GM21526 (cell line): ENCODE results near the gene CSF1R.
"Not testable (repeated sequence)": the region's sequence is repeated elsewhere in the genome, so short reads cannot be mapped to it uniquely, and the experiment has no call there.

ENCODE experiments used
- ATAC-seq: cut with Tn5 transposase; IDR thresholded peaks from one replicate; pipeline ENCODE4 v1.9.1; 2021; ENCODE audit warnings: moderate library complexity; ENCODE audit not compliant: unreplicated experiment, low FRiP score

CSF1R gene

DNA sequence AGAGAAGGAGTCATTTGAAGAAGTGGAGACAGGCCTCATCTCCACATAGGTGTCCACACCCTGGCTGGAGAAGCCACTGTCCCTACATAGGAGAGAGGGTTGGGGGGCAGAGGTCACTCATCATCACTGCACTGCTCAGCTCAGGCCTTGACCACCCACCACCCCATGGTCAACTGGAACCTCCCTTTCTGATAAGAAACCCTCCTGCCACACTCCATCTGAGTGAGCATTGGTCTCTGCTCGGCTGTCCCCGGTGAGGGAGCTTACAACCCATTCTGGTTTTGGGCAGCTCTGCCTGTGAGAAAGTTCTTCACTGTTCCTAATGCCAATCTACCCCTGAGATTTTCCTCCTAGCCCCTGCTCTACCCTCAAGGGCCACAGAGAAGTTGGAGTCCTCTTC lies 28.8 kb downstream of the CSF1R start:
- no peak for ATAC-seq

DNA sequence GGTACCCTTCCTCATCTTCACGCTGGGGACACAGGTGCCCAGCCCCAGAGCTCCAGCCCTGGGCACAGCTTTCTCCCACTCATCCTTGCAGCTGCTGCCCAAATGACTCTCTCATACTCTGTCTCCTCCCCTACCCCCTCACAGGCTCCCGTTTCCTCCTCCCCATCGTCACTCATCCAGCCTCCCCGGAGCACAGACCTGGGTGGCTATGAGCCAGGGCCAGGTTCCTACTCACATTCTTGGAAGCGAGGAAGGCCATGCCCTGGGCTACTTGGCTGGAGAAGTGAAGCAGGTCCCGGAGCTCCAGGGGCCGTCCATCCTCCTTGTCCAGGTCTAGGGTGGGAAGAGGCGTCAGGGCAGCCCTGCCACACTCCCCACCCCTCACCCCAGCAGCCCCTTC lies 29.3 kb downstream of the CSF1R start:
- no peak for ATAC-seq

DNA sequence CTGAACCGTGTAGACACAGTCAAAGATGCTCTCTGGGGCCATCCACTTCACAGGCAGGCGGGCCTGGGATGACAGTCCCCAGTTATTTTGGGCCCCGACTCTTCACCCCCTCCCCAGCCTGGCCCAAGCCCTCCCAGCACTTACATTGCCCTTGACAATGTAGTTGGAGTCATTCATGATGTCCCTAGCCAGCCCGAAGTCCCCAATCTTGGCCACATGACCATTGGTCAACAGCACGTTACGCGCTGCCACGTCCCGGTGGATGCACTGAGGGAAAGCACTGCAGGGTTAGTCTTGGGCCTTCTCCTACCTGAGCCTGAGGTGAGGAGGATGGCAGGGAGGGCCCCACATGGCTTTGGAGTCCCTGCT lies 30.3 kb downstream of the CSF1R start:
- no peak for ATAC-seq

DNA sequence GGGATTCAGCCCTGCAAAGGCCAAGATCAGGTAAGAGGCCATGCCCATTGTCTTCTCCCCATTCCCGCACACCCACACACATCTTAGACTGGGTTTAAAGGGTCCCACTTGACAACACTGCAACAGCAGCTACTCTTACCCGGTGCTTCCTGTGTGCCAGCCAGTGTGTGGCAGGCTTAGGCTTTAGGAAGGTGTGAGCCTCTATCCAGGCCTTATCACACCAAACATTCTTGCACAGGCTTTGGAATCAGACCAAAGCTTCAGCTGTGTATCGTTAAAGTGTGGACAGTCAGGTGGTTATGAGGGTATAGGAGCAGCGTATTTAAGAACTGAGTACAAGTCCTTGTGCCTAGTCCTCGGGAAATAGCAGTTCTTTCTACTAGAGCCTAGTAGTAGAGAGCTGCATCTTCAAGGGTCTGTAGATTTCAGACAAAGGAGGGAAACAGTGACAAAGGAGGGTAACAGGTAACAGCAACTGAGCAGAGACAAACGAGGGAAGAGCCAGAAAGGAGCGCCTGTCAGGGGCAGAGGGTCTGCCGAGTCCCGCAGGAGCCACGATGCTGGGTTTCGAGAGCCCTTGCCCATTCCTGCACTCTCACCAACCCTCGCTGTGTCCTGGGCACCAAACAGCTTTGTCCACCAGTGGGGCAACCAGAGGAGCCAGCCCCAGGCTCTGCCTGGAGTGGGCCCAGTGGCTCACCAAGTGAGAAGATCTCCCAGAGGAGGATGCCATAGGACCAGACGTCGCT lies 30.9 kb downstream of the CSF1R start:
- no peak for ATAC-seq

DNA sequence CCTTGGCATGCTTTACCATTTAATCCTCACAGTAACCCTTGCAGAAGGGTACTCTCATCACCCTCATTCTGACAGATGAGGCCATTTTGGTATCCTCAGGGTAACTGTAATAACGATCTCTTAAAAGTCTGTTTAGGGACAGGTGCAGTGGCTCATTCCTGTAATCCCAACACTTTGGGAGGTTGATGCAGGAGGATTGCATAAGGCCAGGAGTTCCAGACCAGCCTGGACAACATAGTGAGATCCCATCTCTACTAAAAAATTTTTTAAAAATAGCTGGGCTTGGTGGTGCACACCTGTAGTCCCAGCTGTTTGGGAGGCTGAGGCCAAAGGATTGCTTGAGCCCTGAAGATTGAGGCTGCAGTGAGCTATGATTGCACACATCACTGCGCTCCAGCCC lies 31.8 kb downstream of the CSF1R start:
- ATAC-seq: no peak

DNA sequence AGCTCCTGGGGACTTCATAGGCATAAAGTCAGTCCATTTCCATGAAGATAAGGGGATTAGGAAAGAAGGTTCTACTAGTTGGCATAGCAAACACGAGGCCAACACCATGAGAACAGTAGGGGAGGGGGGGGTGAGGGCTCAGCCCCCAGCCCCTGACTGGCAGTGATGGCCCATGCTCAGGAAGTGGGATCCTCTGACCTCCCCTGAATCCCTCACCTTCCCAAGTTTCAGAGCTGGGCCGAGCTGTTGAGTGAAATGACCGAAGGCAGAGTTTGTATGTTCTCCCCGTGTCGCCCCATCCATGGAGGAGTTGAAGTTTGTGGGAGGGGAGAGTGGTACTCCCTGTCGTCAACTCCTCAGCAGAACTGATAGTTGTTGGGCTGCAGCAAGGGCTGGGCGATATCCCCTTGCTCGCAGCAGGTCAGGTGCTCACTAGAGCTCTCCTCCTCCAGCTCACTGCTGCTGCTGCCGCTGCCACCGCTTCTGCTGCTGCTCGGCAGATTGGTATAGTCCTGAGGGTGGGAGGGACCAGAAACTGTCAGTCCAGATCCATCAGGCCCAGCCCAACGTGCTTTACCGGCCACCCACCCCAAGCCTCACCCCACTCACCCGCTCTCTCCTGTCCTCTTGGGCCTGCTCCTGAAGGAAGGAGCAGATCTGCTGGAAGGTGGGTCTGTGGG lies 32.5 kb downstream of the CSF1R start:
- no peak for ATAC-seq

DNA sequence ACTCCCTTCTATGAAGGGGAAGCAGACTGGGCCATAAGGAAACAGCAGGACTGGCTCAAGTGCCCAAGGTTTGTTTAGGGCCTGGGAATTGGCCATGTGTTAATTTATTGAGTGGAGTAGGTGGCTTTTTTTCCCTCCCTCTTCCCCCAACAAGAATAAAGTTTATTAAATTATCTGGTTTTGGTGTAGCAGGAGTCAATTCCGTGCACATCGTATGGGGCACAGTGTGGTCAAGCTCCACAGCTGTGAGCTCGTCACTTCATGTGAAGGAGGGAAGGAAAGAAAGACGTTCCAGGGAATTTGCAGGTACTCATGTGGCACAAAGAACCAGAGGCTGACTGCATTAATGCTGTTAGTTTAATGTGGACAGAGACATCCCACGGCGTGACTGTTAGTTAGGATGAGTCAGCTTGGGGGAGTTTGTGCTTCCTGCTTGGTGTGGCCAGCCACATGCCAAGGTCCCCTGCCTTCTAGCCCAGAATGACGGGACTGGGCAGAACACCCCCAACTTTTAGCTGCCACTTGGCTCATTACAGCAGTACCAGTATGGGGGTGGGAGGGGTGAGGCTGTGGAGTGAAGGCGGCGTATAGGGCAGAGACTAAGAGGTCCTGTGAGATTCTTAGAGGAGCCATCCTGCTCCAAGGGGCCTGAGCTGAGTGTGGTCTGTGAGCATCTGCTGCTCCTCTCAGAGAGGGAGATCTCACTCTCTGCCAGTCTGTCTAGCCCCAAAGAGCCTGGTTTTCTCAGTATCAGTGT lies 33.2 kb downstream of the CSF1R start:
- ATAC-seq: no peak

DNA sequence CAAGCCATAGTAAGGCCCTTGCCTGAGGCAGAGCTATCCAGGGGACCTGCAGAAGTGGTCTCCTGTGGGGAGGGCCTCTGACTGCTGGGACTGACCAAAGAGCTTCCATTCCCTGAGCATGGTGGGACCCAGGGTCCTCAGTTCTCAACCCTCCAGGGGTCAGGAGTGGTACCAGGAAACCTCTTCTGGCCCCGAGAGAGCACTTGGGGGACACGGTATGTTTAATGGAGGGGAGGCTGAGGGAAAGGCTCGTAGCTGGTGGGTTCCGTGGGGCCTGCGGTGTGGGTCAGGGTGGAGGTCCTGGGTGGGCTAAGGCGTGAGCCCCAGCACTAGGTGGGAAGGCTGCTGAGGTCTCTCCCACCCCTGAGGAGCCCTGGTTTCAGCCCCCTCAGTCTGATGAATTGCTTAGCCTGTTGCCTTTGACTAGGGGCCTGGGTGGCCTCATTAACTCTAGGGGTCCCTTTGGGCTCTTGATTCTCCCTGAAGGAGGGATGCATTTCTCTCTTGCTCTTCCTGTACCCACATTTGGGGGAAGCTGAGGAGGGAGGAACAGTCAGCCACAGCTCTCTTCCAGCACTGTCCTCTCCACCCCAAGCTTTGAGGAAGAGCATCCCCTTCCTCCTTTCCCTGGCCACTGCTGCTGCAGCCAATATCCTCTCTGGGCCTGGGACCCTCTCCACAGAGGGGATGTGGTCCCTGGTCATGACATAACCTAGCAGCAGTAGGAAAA lies 34.0 kb downstream of the CSF1R start:
- no peak for ATAC-seq

DNA sequence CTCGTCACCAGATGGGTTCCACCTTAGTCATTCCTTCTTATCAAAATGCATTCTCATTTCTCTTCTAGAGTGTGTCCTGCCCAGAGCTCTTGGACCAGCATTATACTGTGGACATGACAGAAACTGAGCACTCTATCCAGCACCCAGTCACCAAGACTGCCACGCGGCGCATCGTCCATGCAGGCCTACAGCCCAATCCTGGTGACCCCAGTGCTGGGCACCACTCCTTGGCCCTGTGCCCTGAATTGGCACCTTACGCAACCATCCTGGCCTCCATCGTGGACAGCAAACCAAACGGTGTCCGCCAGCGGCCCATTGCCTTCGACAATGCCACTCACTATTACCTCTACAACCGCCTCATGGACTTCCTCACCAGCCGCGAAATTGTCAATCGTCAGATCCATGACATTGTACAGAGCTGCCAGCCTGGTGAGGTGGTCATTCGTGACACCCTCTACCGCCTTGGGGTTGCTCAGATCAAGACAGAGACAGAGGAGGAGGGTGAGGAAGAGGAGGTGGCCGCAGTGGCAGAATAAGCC lies 34.6 kb downstream of the CSF1R start:
- no peak for ATAC-seq

DNA sequence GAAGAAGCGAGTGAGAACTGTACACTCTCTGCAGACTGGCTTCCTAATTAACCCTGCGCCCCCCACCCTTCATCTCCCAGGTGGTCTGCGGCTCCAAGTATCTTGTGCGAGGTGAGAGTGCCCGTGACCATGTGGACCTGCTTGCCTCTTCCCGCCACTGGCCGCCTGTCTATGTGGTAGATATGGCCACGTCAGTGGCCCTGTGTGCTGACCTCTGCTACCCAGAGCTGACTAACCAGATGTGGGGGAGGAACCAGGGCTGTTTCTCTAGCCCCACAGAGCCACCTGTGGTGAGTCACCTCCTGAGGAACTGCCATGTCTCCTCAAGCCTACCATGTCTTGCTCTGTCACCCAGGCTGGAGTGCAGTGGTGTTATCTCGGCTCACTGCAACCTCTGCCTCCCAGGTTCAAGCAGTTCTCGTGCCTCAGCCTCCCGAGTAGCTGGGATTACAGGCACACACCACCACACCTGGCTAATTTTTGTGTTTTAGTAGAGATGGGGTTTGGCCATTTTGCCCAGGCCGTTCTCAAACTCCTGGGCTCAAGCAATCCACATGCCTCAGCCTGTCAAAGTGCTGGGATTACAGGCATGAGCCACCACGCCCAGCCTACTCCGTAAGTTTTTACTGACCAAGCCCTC lies 36.1 kb downstream of the CSF1R start:
- not testable (repeated sequence) for ATAC-seq

DNA sequence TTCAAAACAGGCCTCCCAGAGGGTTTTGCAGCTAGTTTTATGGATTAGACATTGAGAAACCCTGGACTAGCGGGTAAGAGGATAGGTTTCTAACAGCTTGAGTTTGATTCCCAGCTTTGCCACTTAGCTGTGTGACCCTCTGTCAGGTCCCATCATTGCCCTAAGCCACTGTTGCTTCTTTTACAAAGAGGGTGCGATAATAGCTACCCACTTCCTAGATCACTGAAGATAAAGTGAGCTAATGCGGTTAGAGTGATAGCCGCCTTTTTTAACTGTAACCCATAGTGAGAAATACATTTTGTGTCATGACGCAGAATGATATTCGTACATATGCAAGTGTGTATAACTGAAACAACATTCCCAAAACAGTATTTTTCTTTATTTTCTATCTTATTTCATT lies 40.3 kb downstream of the CSF1R start:
- no peak for ATAC-seq

DNA sequence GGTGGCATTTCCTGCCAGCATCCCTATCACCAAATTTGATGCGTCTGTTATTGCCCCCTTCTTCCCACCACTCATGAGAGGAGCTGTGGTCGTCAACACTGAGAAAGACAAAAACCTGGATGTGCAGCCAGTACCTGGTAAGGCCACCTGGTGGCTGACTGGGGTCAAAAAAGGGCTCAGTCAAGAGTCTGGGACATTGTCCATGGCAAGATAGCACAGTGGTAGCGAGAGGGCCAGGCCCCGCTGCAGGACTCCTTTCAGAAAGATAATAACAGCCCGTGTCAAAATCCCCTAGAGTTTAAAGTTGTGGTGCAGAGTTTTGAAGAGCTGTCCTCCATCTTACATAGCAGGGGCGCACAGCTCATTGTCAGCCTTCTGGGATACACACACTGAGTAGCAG lies 40.8 kb downstream of the CSF1R start:
- ATAC-seq: no peak

DNA sequence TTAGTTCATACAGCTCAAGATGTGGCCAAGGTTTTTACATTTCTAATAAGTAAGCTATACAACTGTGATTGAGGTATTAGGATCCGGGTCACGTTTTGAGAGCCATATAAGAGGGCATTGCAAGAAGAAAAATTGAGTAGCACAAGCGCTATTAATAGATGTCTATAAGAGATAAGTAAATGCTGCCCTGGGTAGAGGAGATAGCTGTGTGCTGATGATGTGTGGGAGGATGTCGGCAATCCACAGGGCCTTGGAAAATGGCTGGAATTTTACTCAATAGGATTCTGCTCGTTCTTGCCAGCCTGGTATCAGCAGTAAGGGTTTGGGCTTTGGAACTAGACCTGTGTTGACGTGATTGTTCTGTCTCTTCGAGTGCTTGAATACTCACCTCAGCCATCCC lies 41.6 kb downstream of the CSF1R start:
- no peak for ATAC-seq

DNA sequence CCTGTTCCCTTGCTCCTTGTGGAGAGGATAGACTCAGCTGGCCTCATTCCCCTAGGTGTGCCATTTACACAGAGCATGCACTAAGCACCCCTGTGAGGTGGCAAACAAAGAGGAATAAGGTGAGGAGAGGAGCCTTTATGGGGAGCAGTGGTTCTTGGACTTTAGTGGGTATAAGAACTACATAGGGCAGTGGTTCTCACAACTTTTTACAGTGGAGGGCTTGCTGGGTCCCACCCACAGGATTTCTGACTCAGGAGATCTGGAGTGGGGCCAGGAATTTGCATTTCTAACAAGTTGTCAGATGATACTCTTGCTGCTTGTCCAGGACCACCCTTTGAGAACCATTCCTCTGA lies 42.0 kb downstream of the CSF1R start:
- no peak for ATAC-seq

DNA sequence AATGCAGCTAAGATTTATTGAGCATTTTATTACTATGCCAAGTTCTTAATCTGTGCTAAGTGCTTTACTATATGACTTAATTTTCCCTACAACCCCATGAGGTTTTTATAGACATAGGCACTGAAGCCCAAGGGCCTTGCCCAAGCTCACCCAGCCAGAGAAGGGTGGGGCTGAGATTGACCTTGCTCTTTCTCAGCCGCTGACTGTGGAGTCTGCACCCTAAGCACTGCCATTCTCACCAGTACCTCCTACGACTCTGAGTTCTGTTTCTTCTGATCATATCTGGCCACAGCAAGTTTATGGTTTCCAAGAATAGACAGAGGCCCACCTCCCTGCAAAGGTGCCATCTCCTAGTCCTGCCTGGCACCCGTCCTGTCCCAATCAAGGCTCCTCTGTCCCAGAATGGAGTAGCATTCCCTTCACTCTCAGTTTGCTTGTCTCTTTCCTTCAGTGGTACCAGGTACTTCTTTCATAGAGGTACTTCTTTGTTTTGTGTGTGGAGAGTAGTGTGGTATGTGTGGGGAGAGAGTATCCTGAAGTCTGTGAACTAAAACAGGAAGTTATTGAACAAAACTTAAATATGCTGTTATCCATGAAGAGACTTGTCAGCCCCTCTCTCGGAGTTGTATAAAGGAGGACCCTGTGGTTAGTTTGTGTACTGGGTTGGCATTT lies 42.6 kb downstream of the CSF1R start:
- no peak for ATAC-seq

DNA sequence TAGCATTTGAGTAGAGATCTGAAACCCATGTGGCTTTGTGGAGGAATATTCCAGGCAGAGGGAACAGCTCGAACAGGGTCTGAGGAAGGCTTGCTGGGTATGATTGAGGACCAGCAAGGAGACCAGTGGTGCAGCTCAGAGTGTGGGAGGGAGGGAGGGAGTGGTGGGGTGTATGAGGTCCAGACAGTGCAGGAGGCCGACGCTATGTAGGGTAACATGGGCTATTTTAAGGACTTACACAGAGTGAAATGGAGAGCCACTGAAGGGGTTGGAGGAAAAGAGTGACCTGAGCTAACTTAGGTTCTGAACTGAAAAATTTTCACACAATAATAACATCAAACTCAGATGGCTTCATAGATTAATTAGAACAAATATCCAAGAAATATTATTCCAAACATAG lies 43.9 kb downstream of the CSF1R start:
- no peak for ATAC-seq

DNA sequence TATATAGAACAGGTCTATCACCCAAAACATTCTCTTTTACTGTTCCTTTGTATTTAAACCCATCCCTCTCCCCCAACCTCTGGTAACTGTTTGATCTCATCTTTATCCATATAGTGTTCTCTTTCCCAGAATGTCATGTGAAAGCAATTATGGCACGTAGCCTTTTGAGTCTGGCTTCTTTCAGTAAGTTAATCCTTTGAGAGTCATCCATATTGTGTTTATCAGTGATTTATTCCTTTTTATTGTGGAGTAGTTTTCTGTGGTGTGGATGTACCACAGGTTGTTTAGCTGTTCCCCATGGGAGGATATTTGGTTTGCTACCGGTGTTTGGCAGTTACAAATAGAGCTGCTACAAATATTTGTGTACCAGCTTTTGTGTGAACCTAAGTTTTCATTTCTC lies 47.8 kb downstream of the CSF1R start:
- ATAC-seq: no peak

DNA sequence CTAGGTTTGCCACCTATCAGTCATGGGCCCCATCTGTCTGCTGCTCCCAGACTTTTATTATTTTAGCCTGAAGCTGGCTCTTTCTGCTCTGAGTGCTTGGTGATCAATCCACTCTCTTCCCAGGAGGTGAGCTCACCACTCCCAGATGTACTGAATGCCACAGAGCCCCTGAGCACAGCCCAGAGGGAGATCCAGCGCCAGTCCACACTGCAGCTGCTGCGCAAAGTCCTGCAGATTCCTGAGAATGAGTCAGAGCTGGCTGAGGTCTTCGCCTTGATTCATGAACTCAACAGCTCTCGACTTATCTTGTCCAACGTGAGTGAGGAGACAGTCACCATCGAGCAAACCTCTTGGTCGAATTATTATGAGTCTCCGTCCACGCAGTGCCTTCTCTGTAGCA lies 49.8 kb downstream of the CSF1R start:
- ATAC-seq: no peak

DNA sequence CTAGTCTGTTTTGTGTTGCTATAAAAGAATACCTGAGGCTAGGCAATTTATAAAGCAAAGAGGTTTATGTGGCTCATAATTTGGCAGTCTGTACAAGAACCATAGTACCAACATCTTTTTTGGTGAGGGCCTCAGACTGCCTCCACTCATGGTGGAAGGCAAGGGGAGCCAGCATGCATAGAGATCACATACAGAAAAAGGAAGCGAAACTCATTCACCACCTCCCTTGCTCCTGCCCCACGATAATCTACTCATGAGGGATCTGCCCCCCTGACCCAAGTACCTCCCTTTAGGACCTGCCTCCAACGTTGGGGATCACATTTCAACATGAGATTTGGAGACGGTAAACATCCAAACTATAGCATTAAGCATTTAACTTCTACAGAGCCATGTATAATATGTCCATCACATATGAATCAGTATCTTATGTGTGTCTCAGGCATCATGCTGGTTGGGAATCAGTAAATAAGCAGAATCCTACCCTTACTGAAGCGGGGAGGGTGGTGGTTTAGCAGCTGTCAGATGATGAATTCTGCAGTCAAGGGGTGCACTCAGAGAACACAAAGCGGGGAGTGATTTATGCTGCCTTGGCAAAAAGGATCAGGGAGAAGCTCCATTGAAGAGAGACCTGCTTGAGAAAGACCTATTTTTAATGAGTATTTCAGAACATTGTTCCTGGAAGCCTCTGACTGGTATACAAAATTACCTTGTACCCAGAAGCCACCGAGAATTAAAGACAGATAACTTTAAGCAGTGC lies 51.0 kb downstream of the CSF1R start:
- peak; percentile 89 for ATAC-seq
